H9 (cell line): Measurements from ENCODE around the gene ZSCAN32. TPM values are rescaled to one million over a fixed set of nuclear protein-coding genes. Genes with fewer than 3 reads are reported as not detected.

Source experiments
- DNase-seq: peaks from one replicate; pipeline ENCODE4 v3.0.0-alpha.2; 2017
- H2AFZ ChIP-seq: one replicate; pipeline ENCODE4 v1.6.1; 2013; ENCODE audit warnings: mild to moderate bottlenecking, low read length, control low read depth, moderate library complexity
- H2AK5ac ChIP-seq: 2 replicates; pipeline ENCODE4 v1.6.1; 2013; ENCODE audit warnings: low read length, control low read depth, mixed read lengths; ENCODE audit not compliant: insufficient read length
- H2BK120ac ChIP-seq: one replicate; pipeline ENCODE4 v1.6.1; 2013; ENCODE audit warnings: low read depth, mild to moderate bottlenecking, low read length, control low read depth, inconsistent platforms; ENCODE audit not compliant: poor library complexity, severe bottlenecking
- H2BK12ac ChIP-seq: 2 replicates; pipeline ENCODE4 v1.6.1; 2013; ENCODE audit warnings: low read length, control low read depth, mixed read lengths, low read depth; ENCODE audit not compliant: insufficient read length
- H2BK15ac ChIP-seq: 2 replicates; pipeline ENCODE4 v1.6.1; 2013; ENCODE audit warnings: low read depth, low read length, control low read depth
- H2BK20ac ChIP-seq: one replicate; pipeline ENCODE4 v1.6.1; 2013; ENCODE audit warnings: low read depth, mild to moderate bottlenecking, low read length, control low read depth, inconsistent platforms; ENCODE audit not compliant: poor library complexity, severe bottlenecking
- H2BK5ac ChIP-seq: 2 replicates; pipeline ENCODE4 v1.6.1; 2013; ENCODE audit warnings: low read length, control low read depth, mixed read lengths; ENCODE audit not compliant: insufficient read length
- H3K14ac ChIP-seq: 2 replicates; pipeline ENCODE4 v1.6.1; 2013; ENCODE audit warnings: low read length, control low read depth; ENCODE audit not compliant: insufficient read depth
- H3K18ac ChIP-seq: 2 replicates; pipeline ENCODE4 v1.6.1; 2013; ENCODE audit warnings: low read depth, mild to moderate bottlenecking, mixed read lengths, low read length, control low read depth; ENCODE audit not compliant: insufficient read length
- H3K23ac ChIP-seq: 2 replicates; pipeline ENCODE4 v1.6.1; 2013; ENCODE audit warnings: low read length, control low read depth, mixed read lengths, low read depth; ENCODE audit not compliant: insufficient read length
- H3K23me2 ChIP-seq: 2 replicates; pipeline ENCODE4 v1.6.1; 2013; ENCODE audit warnings: low read depth, mild to moderate bottlenecking, mixed read lengths, low read length, control low read depth; ENCODE audit not compliant: insufficient read length, poor library complexity, severe bottlenecking
- H3K27ac ChIP-seq: 2 replicates; pipeline ENCODE4 v1.5.1; 2013; ENCODE audit warnings: low read length, control low read depth, mixed read lengths, low read depth; ENCODE audit not compliant: insufficient read length
- H3K27me3 ChIP-seq: 2 replicates; pipeline ENCODE4 v1.6.1; 2013; ENCODE audit warnings: low read length, control low read depth, inconsistent platforms; ENCODE audit not compliant: insufficient read depth
- H3K4ac ChIP-seq: 2 replicates; pipeline ENCODE4 v1.6.1; 2013; ENCODE audit warnings: low read depth, mild to moderate bottlenecking, control low read depth, inconsistent platforms, low read length, moderate library complexity
- H3K4me1 ChIP-seq: 2 replicates; pipeline ENCODE4 v1.6.1; 2013; ENCODE audit warnings: low read length, control low read depth, inconsistent platforms; ENCODE audit not compliant: insufficient read depth
- H3K4me2 ChIP-seq: 2 replicates; pipeline ENCODE4 v1.6.1; 2013; ENCODE audit warnings: low read length, control low read depth, mixed read lengths; ENCODE audit not compliant: insufficient read length, insufficient read depth
- H3K56ac ChIP-seq: 2 replicates; pipeline ENCODE4 v1.6.1; 2013; ENCODE audit warnings: low read depth, mild to moderate bottlenecking, mixed read lengths, low read length, control low read depth; ENCODE audit not compliant: insufficient read length
- H3K79me1 ChIP-seq: 2 replicates; pipeline ENCODE4 v1.6.1; 2013; ENCODE audit warnings: low read depth, mild to moderate bottlenecking, moderate library complexity, low read length, control low read depth, inconsistent platforms; ENCODE audit not compliant: insufficient read depth, poor library complexity, severe bottlenecking
- H3K79me2 ChIP-seq: 2 replicates; pipeline ENCODE4 v1.6.1; 2013; ENCODE audit warnings: low read length, control low read depth, inconsistent platforms; ENCODE audit not compliant: insufficient read depth
- H3K9ac ChIP-seq: 2 replicates; pipeline ENCODE4 v1.6.1; 2013; ENCODE audit warnings: low read length, control low read depth, mixed read lengths; ENCODE audit not compliant: insufficient read length; ENCODE audit errors: extremely low read depth
- H3K9me3 ChIP-seq: one replicate; pipeline ENCODE4 v1.6.1; 2013; ENCODE audit warnings: low read depth, low read length, inconsistent platforms; ENCODE audit not compliant: control insufficient read depth
- H3T11ph ChIP-seq: one replicate; pipeline ENCODE4 v1.6.1; 2013; ENCODE audit warnings: mild to moderate bottlenecking, low read length, control low read depth, inconsistent platforms
- H4K20me1 ChIP-seq: one replicate; pipeline ENCODE4 v1.6.1; 2013; ENCODE audit not compliant: control insufficient read depth, insufficient read length, insufficient read depth
- H4K5ac ChIP-seq: 2 replicates; pipeline ENCODE4 v1.6.1; 2013; ENCODE audit warnings: low read depth, mild to moderate bottlenecking, mixed read lengths, low read length, control low read depth; ENCODE audit not compliant: insufficient read length
- H4K8ac ChIP-seq: replicated peaks from 2 replicates; pipeline ENCODE4 v1.6.1; 2013; ENCODE audit warnings: low read length, control low read depth, mixed read lengths, low read depth; ENCODE audit not compliant: insufficient read length
- H4K91ac ChIP-seq: 2 replicates; pipeline ENCODE4 v1.6.1; 2013; ENCODE audit warnings: low read depth, mild to moderate bottlenecking, moderate library complexity, mixed read lengths, low read length, control low read depth; ENCODE audit not compliant: insufficient read length
- H3K27ac Mint-ChIP-seq, 3 experiments: 2 replicates in 2 of 3; 3 replicates in 1 of 3; pipeline ENCODE4 v1.8.0; 2020 to 2021; ENCODE audit warnings: mixed read lengths in 3 of 3, mild to moderate bottlenecking in 1 of 3, moderate library complexity in 1 of 3
- H3K27me3 Mint-ChIP-seq: 2 replicates; pipeline ENCODE4 v1.8.0; 2021; ENCODE audit warnings: low read depth, mild to moderate bottlenecking, moderate library complexity, mixed read lengths
- H3K36me3 Mint-ChIP-seq, 3 experiments: 2 replicates in 2 of 3; 3 replicates in 1 of 3; pipeline ENCODE4 v1.8.0; 2020 to 2021; ENCODE audit warnings: low read depth in 3 of 3, mixed read lengths in 3 of 3; ENCODE audit not compliant: insufficient read depth in 1 of 3
- H3K4me1 Mint-ChIP-seq, 2 experiments: 2 replicates each; pipeline ENCODE4 v1.8.0; 2020; ENCODE audit warnings: mixed read lengths in 2 of 2
- H3K4me3 Mint-ChIP-seq, 2 experiments: 2 replicates in 1 of 2; 3 replicates in 1 of 2; pipeline ENCODE4 v1.8.0; 2020 to 2021; ENCODE audit warnings: mild to moderate bottlenecking in 2 of 2, mixed read lengths in 2 of 2, moderate library complexity in 1 of 2
- H3K9me3 Mint-ChIP-seq, 2 experiments: 2 replicates in 1 of 2; 3 replicates in 1 of 2; pipeline ENCODE4 v1.8.0; 2020; ENCODE audit warnings: mild to moderate bottlenecking in 2 of 2, mixed read lengths in 2 of 2, moderate library complexity in 1 of 2
- WGBS: extraction: QIAGEN DNeasy Blood & Tissue Kit; methylation state at CpG from one replicate; pipeline ENCODE4 v1.1.7; 2013; ENCODE audit warnings: missing lambda C conversion rate, low lambda C conversion rate, mixed read lengths; ENCODE audit not compliant: insufficient read length; ENCODE audit errors: extremely low coverage; 5-methylcytosine and 5-hydroxymethylcytosine counted together
- total RNA-seq: library from RNA; stranded (reverse); gene quantifications from 2 replicates; pipeline ENCODE4 v1.2.1, GENCODE V29; 2021
- TF ChIP-seq, protein P1 (sequence below): fragments of 200-600 bp; sonication (generic); conservative IDR thresholded peaks from 3 replicates; pipeline ENCODE4 v1.8.0; 2021; ENCODE audit warnings: antibody characterized with exemption, mild to moderate bottlenecking

The ZSCAN32 gene
- total RNA-seq, 1 experiment from 2014 or later, result 18.0 TPM

DNA sequence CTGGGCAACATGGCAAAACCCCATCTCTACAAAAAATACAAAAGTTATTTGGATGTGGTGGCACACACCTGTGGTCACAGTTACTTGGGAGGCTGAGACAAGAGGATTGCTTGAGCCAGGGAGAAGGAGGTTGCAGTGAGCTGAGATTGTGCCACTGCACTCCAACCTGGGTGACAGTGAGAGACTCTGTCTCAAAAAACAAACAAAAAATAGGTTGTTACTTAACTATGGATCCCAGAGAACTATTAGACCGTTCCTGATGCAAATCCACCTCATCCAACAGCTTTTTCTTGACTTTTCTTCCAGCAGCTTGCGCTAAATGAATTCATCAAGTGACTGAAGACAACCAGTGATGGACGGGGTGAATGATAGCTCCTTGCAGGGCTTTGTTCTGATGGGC lies 45.2 kb downstream of the ZSCAN32 start, which contains the start of gene OR2C1:
TSS of gene OR2C1 (plus strand) at position 301 of the 400 bp plus-strand sequence. CDS start at position 353, 52 bp downstream.
- H4K5ac ChIP-seq, result no peak within 1 kb of the TSS
- no peaks in the 10 kb centered on the region for H3K23me2 ChIP-seq
- no peak within 1 kb of the TSS for H2BK20ac ChIP-seq
- no CpG with 5 or more reads among the region's 3 CpGs for WGBS
- no peak within 1 kb of the TSS for H3K9ac ChIP-seq
- no peaks in the 10 kb centered on the region for H3K79me1 ChIP-seq
- Mint-ChIP-seq H3K4me3 (no peak within 1 kb of the TSS), H3K27me3 (peaks cover 39% of the 10 kb centered on the region), H3K27ac (no peak within 1 kb of the TSS), H3K4me1 (no peaks in the 10 kb centered on the region), H3K36me3 (peaks cover 0 to 2% (median 0%) of the 10 kb centered on the region in 3 experiments; a peak in 1 of 7 replicates), H3K9me3 (peaks cover 69 to 75% of the 10 kb centered on the region in 2 experiments)
- no peak within 1 kb of the TSS for H2BK120ac ChIP-seq
- no peak within 1 kb of the TSS for H3T11ph ChIP-seq
- H3K4me1 ChIP-seq, result no peaks in the 10 kb centered on the region
- no peaks in the 10 kb centered on the region for H3K27me3 ChIP-seq
- H3K18ac ChIP-seq, result no peak within 1 kb of the TSS
- no peak within 1 kb of the TSS for H3K4me2 ChIP-seq
- TF ChIP-seq, protein P1, sequence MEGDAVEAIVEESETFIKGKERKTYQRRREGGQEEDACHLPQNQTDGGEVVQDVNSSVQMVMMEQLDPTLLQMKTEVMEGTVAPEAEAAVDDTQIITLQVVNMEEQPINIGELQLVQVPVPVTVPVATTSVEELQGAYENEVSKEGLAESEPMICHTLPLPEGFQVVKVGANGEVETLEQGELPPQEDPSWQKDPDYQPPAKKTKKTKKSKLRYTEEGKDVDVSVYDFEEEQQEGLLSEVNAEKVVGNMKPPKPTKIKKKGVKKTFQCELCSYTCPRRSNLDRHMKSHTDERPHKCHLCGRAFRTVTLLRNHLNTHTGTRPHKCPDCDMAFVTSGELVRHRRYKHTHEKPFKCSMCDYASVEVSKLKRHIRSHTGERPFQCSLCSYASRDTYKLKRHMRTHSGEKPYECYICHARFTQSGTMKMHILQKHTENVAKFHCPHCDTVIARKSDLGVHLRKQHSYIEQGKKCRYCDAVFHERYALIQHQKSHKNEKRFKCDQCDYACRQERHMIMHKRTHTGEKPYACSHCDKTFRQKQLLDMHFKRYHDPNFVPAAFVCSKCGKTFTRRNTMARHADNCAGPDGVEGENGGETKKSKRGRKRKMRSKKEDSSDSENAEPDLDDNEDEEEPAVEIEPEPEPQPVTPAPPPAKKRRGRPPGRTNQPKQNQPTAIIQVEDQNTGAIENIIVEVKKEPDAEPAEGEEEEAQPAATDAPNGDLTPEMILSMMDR, result no peak
- no peak within 1 kb of the TSS for H2AK5ac ChIP-seq
- H4K8ac ChIP-seq, result no peak within 1 kb of the TSS
- no peak for DNase-seq
- H2BK5ac ChIP-seq, result no peak within 1 kb of the TSS
- no peak within 1 kb of the TSS for H3K56ac ChIP-seq
- no peak within 1 kb of the TSS for H2BK15ac ChIP-seq
- peaks cover 6% of the 10 kb centered on the region for H3K9me3 ChIP-seq
- no peak within 1 kb of the TSS for H3K23ac ChIP-seq
- H4K20me1 ChIP-seq, result no peaks in the 10 kb centered on the region
- no peak within 1 kb of the TSS for H4K91ac ChIP-seq
- H2AFZ ChIP-seq, result no peak within 1 kb of the TSS
- no peak within 1 kb of the TSS for H3K27ac ChIP-seq
- no peak within 1 kb of the TSS for H3K14ac ChIP-seq
- no peaks in the 10 kb centered on the region for H3K79me2 ChIP-seq
- H3K4ac ChIP-seq, result no peak within 1 kb of the TSS
- H2BK12ac ChIP-seq, result no peak within 1 kb of the TSS
